Bronchial epithelial cell (primary cell): Measurements from ENCODE around the gene CCDC74A. TPM values are rescaled to one million over a fixed set of nuclear protein-coding genes. Genes with fewer than 3 reads are reported as not detected.
"Not testable (repeated sequence)": the region's sequence is repeated elsewhere in the genome, so short reads cannot be mapped to it uniquely, and the experiment has no call there.

Experiments
- DNase-seq: peaks from one replicate; pipeline ENCODE4 v3.0.0-alpha.2; 2010; ENCODE audit warnings: low read depth
- FAIRE-seq: peaks from 2 replicates; lab custom pipeline; 2011; peaks lifted over from hg19 to GRCh38; lab: Jason Lieb, UNC
- H3K27me3 ChIP-seq: 2 replicates; pipeline ENCODE4 v1.5.1; 2011; ENCODE audit warnings: low read length; ENCODE audit not compliant: control insufficient read depth, insufficient read depth
- H3K36me3 ChIP-seq: 2 replicates; pipeline ENCODE4 v1.5.1; 2011; ENCODE audit warnings: low read length; ENCODE audit not compliant: control insufficient read depth, insufficient read depth
- H3K4me3 ChIP-seq: 2 replicates; pipeline ENCODE4 v1.5.1; 2011; ENCODE audit warnings: mild to moderate bottlenecking, low read depth, low read length, control low read depth
- CTCF ChIP-seq: IDR thresholded peaks from 2 replicates; pipeline ENCODE4 v1.5.1; 2011; ENCODE audit warnings: mild to moderate bottlenecking, moderate library complexity, low read length, control low read depth, inconsistent platforms; ENCODE audit not compliant: insufficient read depth, severe bottlenecking
- total RNA-seq: library from RNA; depleted of rRNA; stranded (reverse); fragments of >200 nt; gene quantifications from 2 replicates; pipeline ENCODE4 v1.2.1, GENCODE V29; 2014

The CCDC74A gene
- total RNA-seq, 1 donor from 2014 or later = 3.2 TPM

GRCh38 chr2:131552871-131553270 lies 25.2 kb downstream of the CCDC74A start:
- Histone ChIP-seq H3K36me3 (no peaks in the 10 kb centered on the region), H3K27me3 (no peaks in the 10 kb centered on the region), H3K4me3 (no peak overlapping the region)
- no peak for DNase-seq
- TF ChIP-seq CTCF = no peak
- FAIRE-seq = no peak

GRCh38 chr2:131556998-131557397 lies 29.3 kb downstream of the CCDC74A start:
- no peak for TF ChIP-seq CTCF
- H3K4me3 ChIP-seq = no peak overlapping the region
- no peak for DNase-seq
- H3K27me3 ChIP-seq = no peaks in the 10 kb centered on the region
- no peaks in the 10 kb centered on the region for H3K36me3 ChIP-seq
- no peak for FAIRE-seq

- no peak for TF ChIP-seq CTCF
- Histone ChIP-seq H3K4me3 (no peak overlapping the region), H3K36me3 (no peaks in the 10 kb centered on the region), H3K27me3 (no peaks in the 10 kb centered on the region)
- no peak for DNase-seq
- FAIRE-seq = no peak
Measured at GRCh38 chr2:131557558-131558321, 30.1 kb downstream of the CCDC74A start.

GRCh38 chr2:131566371-131566770 lies 38.7 kb downstream of the CCDC74A start:
- Histone ChIP-seq H3K36me3 (no peaks in the 10 kb centered on the region), H3K27me3 (no peaks in the 10 kb centered on the region), H3K4me3 (no peak overlapping the region)
- FAIRE-seq (no peak), DNase-seq (no peak)
- no peak for TF ChIP-seq CTCF

- Histone ChIP-seq H3K27me3 (no peaks in the 10 kb centered on the region), H3K36me3 (no peaks in the 10 kb centered on the region), H3K4me3 (no peak overlapping the region)
- FAIRE-seq (no peak), DNase-seq (peak; percentile 10)
- TF ChIP-seq CTCF = no peak
Measured at GRCh38 chr2:131567891-131568290, 40.2 kb downstream of the CCDC74A start.

GRCh38 chr2:131568401-131568800 lies 40.7 kb downstream of the CCDC74A start:
- DNase-seq, H3K27me3 ChIP-seq, H3K4me3 ChIP-seq, H3K36me3 ChIP-seq, FAIRE-seq: not testable (repeated sequence)
